Measurements from ENCODE around the gene DOK3. TPM values are rescaled to one million over a fixed set of nuclear protein-coding genes. Genes with fewer than 3 reads are reported as not detected.

Gene DOK3
- total RNA-seq, 1 donor from 2014 or later: 1.1 TPM

DNA sequence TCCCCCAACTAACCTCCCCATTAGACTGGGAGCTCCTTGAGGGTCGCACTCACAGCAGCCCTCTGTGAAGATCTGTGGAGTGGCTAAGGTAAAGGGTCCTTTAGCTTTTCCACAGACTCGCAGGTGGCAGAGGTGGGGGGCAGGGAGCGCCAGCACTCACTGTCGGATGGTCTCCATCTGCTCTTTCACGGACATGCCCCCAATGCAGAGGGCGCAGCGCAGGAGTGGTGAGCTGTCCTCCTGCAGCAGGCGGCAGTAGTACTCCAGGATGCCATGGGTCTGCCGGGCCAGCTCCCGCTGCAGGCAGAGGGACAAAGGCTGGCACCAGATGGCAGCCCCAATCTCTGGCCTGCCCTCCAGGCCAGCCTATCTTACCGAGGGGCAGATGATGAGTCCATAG lies 4.9 kb upstream of the DOK3 start:
- TF ChIP-seq, protein P1, sequence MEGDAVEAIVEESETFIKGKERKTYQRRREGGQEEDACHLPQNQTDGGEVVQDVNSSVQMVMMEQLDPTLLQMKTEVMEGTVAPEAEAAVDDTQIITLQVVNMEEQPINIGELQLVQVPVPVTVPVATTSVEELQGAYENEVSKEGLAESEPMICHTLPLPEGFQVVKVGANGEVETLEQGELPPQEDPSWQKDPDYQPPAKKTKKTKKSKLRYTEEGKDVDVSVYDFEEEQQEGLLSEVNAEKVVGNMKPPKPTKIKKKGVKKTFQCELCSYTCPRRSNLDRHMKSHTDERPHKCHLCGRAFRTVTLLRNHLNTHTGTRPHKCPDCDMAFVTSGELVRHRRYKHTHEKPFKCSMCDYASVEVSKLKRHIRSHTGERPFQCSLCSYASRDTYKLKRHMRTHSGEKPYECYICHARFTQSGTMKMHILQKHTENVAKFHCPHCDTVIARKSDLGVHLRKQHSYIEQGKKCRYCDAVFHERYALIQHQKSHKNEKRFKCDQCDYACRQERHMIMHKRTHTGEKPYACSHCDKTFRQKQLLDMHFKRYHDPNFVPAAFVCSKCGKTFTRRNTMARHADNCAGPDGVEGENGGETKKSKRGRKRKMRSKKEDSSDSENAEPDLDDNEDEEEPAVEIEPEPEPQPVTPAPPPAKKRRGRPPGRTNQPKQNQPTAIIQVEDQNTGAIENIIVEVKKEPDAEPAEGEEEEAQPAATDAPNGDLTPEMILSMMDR (IDR thresholded peaks at IDR 0.05; ENCODE audit: insufficient read depth, low read length, poor library complexity, severe bottlenecking): no peak
- H3K27me3 ChIP-seq (ENCODE audit: control insufficient read depth, insufficient read depth, low read length): no peaks in the 10 kb centered on the region
- peaks cover 4% of the 10 kb centered on the region for H3K36me3 ChIP-seq (ENCODE audit: control insufficient read depth, insufficient read depth, low read length)

DNA sequence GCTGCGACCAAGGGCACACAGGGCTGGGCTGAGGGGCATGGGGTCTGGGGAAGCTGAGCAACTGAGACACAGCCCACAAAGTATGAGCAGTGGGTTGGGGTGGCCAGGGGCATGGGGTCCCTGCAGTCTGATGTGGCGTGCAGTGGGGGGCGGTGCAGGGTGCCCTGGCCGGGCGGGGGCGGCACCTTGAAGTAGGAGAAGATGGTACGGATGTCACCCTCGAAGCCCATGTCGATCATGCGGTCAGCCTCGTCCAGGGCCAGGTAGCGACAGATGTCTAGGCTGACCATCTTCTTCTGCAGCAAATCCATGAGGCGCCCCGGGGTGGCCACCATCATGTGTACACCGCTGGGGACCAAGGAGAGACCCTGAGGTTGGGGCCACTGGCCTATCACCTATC lies 3.9 kb upstream of the DOK3 start:
- H3K36me3 ChIP-seq (ENCODE audit: control insufficient read depth, insufficient read depth, low read length): peaks cover 3% of the 10 kb centered on the region
- TF ChIP-seq, protein P1 (IDR thresholded peaks at IDR 0.05; ENCODE audit: insufficient read depth, low read length, poor library complexity, severe bottlenecking): no peak

More for the DNA sequence above, 4.9 kb upstream of the DOK3 start:
- no peak for DNase-seq (ENCODE audit: low read depth)
- H3K4me3 ChIP-seq (ENCODE audit: low read depth, low read length): no peak overlapping the region

DNA sequence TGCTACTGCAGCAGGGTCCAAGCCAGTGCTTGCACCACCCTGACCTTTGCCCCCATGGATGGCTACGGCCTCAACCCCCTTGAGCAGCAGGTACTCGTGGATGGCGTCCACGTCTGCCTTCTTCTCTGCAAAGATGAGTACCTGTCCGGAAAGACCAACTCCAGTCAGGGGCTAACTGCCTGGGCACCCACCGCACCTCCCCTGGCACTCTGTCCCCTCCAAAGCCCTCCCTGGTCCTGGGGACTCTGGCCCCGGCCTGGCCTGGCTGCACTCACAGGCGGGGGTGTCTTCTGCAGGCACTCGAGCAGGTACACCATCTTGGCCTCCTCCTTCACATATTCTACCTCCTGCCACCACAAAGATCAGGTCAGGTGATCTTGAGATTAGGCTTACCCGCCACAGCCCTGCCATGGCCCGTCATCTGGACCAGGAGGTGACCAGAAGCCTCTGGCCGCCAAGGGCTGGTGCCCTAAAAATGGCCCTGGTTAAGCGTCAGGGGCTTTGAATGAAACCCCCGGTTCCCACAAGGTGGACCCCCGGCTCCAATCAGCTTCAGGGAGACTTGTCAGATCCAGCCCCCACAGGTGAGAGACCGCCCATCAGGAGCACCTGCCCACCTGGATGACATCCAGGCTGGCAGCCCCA lies 3.2 kb upstream of the DOK3 start:
- no peaks in the 10 kb centered on the region for H3K27me3 ChIP-seq (ENCODE audit: control insufficient read depth, insufficient read depth, low read length)
- H3K36me3 ChIP-seq (ENCODE audit: control insufficient read depth, insufficient read depth, low read length): peaks cover 3% of the 10 kb centered on the region
- no peak for DNase-seq (ENCODE audit: low read depth)
- H3K4me3 ChIP-seq (ENCODE audit: low read depth, low read length): no peak overlapping the region
- TF ChIP-seq, protein P1 (IDR thresholded peaks at IDR 0.05; ENCODE audit: insufficient read depth, low read length, poor library complexity, severe bottlenecking): no peak

More for the DNA sequence above, 3.9 kb upstream of the DOK3 start:
- DNase-seq (ENCODE audit: low read depth): no peak
- Histone ChIP-seq H3K4me3 (ENCODE audit: low read depth, low read length) (no peak overlapping the region), H3K27me3 (ENCODE audit: control insufficient read depth, insufficient read depth, low read length) (no peaks in the 10 kb centered on the region)

DNA sequence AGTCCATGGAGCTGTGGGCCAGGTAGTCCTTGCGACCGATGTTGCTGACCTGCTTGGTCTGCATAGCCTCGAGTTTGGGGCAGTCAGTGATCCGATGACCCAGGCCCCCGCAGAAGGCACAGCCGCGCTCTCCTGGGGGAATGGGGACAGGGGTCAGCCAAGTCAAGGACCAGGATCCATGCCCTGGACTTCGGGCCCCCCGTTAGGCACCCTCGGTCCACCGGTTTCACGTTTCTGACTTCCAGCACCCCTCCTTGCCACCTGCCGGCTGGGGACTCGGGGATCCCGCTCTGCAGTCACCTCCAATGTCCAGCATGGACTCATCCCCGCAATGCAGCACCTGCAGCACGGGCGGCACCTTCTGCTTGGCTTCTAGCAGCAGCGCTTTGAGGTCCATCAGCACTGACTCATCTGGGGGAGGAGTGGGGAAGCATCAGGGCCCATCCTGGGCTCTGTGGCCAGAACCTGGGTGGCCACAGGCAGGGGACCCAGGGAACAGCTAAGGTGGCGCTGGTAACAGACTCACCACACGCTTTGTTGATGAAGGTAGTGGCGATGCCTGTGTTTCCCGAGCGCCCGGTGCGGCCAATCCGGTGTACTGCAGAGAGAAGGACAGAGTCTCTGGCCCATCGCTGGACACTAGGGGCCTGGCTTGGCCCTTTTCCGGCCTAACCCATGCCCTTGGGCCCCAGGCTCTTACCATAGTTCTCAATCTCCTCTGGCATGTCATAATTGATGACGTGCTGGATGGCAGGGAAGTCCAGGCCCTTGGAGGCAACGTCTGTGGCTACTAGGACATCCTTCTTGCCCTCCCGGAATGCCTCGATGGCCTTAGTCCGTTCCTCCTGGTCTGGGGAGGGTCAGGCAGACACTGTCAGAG lies 2.4 kb upstream of the DOK3 start:
- DNase-seq (ENCODE audit: low read depth): no peak
- Histone ChIP-seq H3K27me3 (ENCODE audit: control insufficient read depth, insufficient read depth, low read length) (no peaks in the 10 kb centered on the region), H3K36me3 (ENCODE audit: control insufficient read depth, insufficient read depth, low read length) (peaks cover 3% of the 10 kb centered on the region), H3K4me3 (ENCODE audit: low read depth, low read length) (no peak overlapping the region)
- TF ChIP-seq, protein P1 (IDR thresholded peaks at IDR 0.05; ENCODE audit: insufficient read depth, low read length, poor library complexity, severe bottlenecking): no peak

DNA sequence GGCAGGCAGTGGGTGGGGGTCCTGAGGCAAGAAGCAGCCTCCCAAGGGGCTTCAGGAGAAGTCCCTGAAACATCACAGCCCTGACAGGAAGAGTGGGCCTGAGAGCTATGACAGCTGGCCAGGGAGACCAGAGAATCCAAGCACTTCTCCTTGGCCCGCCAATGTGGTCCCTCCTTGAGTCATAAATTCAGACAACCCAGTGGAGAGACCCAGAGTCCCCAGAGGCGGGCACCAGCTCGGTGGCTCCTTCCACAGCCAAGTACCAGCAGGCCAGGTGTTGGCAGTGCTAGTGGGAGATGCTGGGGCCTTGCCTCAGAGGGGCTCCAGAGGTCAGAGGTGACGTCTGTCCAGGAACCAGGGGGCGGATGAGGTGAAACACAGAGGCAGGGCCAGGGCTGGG lies 1.6 kb upstream of the DOK3 start:
- Histone ChIP-seq H3K36me3 (ENCODE audit: control insufficient read depth, insufficient read depth, low read length) (peaks cover 3% of the 10 kb centered on the region), H3K4me3 (ENCODE audit: low read depth, low read length) (no peak overlapping the region), H3K27me3 (ENCODE audit: control insufficient read depth, insufficient read depth, low read length) (no peaks in the 10 kb centered on the region)
- TF ChIP-seq, protein P1 (IDR thresholded peaks at IDR 0.05; ENCODE audit: insufficient read depth, low read length, poor library complexity, severe bottlenecking): no peak
- DNase-seq (ENCODE audit: low read depth): no peak
